HG02981 (cell line): ENCODE measurements around the gene FAM13A.
"Not testable (repeated sequence)": the region's sequence is repeated elsewhere in the genome, so short reads cannot be mapped to it uniquely, and the experiment has no call there.

ENCODE experiments used
- ATAC-seq: cut with Tn5 transposase; IDR thresholded peaks from one replicate; pipeline ENCODE4 v1.9.1; 2021; ENCODE audit warnings: mild to moderate bottlenecking, moderate library complexity; ENCODE audit not compliant: unreplicated experiment

The FAM13A gene

DNA sequence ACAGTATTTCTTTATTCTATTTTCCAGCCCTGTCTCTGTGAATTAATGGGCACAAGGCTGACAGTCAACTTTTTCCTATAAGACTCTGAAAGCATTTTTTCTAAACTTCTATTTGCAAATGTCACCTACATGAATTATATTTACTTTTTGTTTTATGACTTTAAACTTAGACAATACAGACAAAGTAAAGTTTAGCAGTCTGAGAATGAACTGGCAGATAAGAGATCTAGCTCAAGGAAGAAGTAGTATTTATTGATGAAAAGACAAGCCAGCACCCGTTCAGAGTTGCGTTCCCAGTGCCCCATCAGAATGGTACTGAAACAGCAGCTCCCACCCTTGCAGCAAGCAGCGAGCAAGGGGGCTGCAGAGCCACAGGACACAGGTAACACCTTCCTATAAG, 148.5 kb downstream of the FAM13A start:
- no peak for ATAC-seq

DNA sequence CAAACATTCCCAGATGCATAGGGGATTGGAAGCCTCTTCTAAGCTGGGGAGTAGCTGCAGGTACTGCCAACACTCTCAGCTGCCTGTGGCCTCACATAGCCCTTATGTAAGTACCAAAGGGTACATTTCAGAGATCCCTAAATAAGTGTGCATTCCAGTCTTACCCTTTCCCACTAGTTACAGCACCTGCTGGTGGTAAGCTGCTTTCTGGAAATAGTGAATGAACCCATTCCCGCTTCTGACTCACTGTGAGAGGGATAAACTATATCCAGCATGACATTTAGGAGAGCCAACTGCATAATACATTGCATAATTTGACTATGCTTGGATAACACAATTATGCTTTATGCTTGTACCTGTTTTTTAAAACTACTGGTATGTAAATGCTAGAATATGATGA, 149.0 kb downstream of the FAM13A start:
- ATAC-seq = no peak

GRCh38 chr4:88907478-88907877, 149.5 kb downstream of the FAM13A start:
- ATAC-seq = no peak

DNA sequence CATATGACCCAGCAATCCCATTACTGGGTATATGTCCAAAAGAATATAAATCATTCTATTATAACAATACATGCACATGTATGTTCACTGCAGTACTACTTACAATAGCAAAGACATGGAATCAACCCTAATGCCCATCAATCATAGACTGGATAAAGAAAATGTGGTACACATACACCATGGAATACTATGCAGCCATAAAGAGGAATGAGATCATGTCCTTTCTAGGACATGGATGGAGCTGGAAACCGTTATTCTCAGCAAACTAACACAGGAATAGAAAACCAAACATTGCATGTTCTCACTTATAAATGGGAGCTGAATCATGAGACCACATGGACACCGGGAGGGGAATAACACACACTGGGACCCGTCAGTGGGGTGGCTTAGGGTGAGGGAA, 152.7 kb downstream of the FAM13A start:
- not testable (repeated sequence) for ATAC-seq

- ATAC-seq = no peak
Observed at GRCh38 chr4:88900432-88900831, 156.6 kb downstream of the FAM13A start.

GRCh38 chr4:88897752-88898151, 159.2 kb downstream of the FAM13A start:
- no peak for ATAC-seq

GRCh38 chr4:88897180-88897579, 159.8 kb downstream of the FAM13A start:
- ATAC-seq = no peak

GRCh38 chr4:88893961-88894360, 163.0 kb downstream of the FAM13A start:
- ATAC-seq = no peak

- ATAC-seq = no peak
Observed at GRCh38 chr4:88892646-88893045, 164.3 kb downstream of the FAM13A start.

- no peak for ATAC-seq
Observed at GRCh38 chr4:88891636-88892035, 165.3 kb downstream of the FAM13A start.

GRCh38 chr4:88887409-88887808, 169.6 kb downstream of the FAM13A start:
- not testable (repeated sequence) for ATAC-seq

DNA sequence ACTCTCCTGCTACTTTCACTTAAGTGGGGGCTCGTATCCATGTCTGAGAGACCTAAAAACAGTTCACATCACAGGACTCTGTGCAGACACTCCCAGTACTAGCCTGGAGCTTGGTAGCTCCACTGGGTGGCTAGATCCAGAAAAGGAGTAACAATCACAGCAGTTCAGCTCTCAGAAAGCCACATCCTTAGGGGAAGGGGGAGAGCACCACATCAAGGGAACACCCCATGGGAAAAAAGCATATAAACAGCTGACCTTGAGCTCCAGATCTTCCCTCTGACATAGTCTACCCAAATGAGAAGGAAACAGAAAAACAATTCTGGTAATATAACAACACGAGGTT, 175.8 kb downstream of the FAM13A start:
- ATAC-seq = no peak

DNA sequence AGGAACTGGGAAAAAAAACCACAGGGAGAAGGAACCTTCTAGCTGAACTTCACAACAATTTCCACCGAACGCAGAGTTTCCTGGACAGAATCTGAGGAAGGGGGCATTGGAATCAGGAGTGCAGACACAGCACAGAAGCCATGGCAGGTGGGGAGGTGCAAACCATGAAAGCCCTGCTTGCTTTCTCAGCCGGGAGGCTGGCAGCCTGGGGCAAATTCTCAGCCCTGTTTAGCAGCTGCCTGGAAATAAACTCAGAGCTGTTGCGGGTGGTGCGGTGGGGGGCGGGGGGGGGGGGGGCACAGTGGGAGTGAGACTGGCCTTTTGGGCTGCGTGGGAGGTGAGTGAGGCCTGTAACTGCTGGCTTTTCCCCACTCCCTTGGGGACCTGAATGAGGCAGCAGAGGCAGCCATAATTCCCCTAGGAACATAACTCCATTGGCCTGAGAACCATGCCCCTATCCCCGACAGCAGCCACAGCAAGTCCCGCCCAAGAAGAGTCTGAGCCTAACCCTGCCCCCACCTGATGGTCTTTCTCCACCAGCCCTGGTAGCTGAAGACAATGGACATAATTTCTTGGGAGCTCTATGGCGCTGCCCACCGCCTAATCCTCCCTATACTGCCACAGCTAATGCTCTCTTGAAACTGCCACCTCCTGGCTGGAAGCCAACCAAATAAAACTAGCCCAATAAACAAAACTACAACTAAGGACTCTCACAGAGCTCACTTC, 176.3 kb downstream of the FAM13A start:
- ATAC-seq = no peak

GRCh38 chr4:88879991-88880390, 177.0 kb downstream of the FAM13A start:
- no peak for ATAC-seq

DNA sequence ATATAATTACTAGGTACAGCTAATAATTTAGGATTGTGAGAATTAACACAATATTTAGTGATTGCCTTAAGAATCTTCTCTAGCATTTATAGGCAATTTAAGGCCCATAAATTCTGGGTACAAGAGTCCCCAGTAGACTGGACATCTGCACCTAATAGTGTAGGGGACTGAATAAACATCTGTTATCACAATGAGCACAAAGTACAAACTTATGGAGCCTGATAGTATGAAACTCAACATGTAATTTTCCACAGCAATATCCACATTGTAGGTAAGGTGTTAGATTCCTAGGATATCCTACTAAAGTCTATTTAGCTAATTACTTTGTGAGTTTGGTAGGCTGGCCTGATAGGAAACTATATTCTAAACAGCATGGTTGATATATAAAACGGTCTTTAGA, 178.3 kb downstream of the FAM13A start:
- no peak for ATAC-seq

DNA sequence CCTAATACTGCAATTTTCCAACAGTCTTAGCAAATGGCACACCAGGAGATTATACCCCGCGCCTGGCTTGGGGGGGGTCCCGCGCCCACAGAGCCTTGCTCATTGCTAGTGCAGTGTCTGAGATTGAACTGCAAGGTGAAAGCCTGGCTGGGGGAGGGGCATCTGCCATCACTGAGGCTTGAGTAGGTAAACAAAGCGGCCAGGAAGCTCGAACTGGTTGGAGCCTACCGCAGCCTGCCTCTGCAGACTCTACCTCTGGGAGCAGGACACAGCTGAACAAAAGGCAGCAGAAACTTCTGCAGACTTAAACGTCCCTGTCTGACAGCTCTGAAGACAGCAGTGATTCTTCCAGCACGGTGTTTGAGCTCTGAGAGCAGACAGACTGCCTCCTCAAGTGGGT, 186.6 kb downstream of the FAM13A start:
- no peak for ATAC-seq

- ATAC-seq = no peak
Observed at GRCh38 chr4:88868510-88868909, 188.5 kb downstream of the FAM13A start.

- ATAC-seq = no peak
Observed at GRCh38 chr4:88866862-88867550, 190.0 kb downstream of the FAM13A start.

DNA sequence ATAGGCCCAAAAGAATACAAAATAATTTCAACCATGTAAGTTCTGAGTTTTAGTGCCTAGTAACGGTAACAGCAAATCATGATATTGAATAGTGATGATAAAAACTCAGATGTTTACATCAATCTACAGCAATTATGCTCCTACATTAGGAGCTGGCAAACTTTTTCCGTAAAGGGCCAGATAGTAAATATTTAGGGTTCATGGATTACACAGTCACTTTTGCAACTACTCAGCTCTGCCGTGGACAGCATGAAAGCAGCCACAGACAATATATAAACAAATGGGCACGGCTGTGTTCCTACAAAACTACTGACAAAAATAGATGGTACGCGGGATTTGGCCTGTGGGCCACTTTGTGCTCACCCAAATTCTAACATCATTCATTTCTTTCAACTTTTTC, 191.5 kb downstream of the FAM13A start:
- ATAC-seq = no peak

GRCh38 chr4:88865046-88865445, 191.9 kb downstream of the FAM13A start:
- no peak for ATAC-seq

GRCh38 chr4:88860586-88860985, 196.4 kb downstream of the FAM13A start:
- no peak for ATAC-seq

DNA sequence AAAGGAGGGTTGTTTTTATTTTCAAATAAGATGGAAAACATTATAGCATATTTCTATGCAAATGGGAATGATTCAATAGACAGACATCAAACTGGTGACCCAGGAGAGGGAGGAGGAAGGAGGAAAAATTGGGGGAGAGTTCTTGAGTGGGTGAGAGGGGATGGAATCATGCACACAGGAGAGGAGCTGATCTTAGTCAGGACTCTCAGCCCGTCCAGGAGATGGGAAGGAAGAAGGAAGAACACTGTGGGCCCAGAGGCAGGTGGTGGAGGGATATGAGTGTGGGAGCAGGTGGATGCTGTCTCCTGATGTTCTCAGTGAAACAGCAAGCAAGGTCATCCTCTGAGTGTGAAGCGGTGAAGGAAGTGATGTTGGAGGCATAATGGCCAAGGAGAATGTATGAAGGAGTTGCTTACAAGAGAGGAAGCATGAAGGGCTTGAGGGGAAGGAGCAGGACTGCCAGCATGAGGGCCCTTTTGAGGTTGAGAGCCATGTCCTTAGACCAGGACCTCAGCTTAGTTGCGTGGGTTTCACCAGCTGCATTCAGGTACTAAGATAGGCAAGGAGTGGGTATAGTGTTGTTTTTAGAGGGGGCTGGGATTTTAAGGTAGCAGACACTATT, 197.7 kb downstream of the FAM13A start:
- ATAC-seq = peak; percentile 25
